Measurements from ENCODE around the gene PSPC1. TPM values are rescaled to one million over a fixed set of nuclear protein-coding genes. Genes with fewer than 3 reads are reported as not detected.

The PSPC1 gene
- total and polyA plus RNA-seq, 2 of the 13 experiments (the other 11 are each of a cell fraction or from before 2014, with no cell fraction given): 33.5 to 94.0 TPM

- TF ChIP-seq ZNF543 (CRISPR knock-in tag; IDR thresholded peaks at IDR 0.05) (0 out of 2 replicates have a peak, but pooled peaks have one; percentile 48), NFYB (CRISPR knock-in tag; IDR thresholded peaks at IDR 0.05) (no peak), KDM3A (CRISPR knock-in tag; IDR thresholded peaks at IDR 0.05; ENCODE audit: low read depth) (0 out of 2 replicates have a peak, but pooled peaks have one; percentile 16), ZNF331 (CRISPR knock-in tag; IDR thresholded peaks at IDR 0.05) (no peak), ZBTB37 (CRISPR knock-in tag; IDR thresholded peaks at IDR 0.05) (no peak), SRY (CRISPR knock-in tag; IDR thresholded peaks at IDR 0.05) (peak; percentile 71; the same call in 1 of the 2 replicates), SOX6 (IDR thresholded peaks at IDR 0.05) (no peak), SOX6 (CRISPR knock-in tag; IDR thresholded peaks at IDR 0.05) (0 out of 2 replicates have a peak, but pooled peaks have one; percentile 10), ELF1 (CRISPR knock-in tag; IDR thresholded peaks at IDR 0.05) (0 out of 2 replicates have a peak, but pooled peaks have one; percentile 13), TP53 (CRISPR knock-in tag; conservative IDR thresholded peaks at IDR 0.05) (no peak), ZNF790 (CRISPR knock-in tag; IDR thresholded peaks at IDR 0.05; ENCODE audit: borderline replicate concordance) (peak; percentile 20; the same call in 1 of the 2 replicates), RCOR2 (CRISPR knock-in tag; IDR thresholded peaks at IDR 0.05) (no peak)
- TF ChIP-seq, protein P1, sequence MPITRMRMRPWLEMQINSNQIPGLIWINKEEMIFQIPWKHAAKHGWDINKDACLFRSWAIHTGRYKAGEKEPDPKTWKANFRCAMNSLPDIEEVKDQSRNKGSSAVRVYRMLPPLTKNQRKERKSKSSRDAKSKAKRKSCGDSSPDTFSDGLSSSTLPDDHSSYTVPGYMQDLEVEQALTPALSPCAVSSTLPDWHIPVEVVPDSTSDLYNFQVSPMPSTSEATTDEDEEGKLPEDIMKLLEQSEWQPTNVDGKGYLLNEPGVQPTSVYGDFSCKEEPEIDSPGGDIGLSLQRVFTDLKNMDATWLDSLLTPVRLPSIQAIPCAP (CRISPR knock-in tag; IDR thresholded peaks at IDR 0.05; ENCODE audit: low read depth): no peak
- TF ChIP-seq, protein P2, sequence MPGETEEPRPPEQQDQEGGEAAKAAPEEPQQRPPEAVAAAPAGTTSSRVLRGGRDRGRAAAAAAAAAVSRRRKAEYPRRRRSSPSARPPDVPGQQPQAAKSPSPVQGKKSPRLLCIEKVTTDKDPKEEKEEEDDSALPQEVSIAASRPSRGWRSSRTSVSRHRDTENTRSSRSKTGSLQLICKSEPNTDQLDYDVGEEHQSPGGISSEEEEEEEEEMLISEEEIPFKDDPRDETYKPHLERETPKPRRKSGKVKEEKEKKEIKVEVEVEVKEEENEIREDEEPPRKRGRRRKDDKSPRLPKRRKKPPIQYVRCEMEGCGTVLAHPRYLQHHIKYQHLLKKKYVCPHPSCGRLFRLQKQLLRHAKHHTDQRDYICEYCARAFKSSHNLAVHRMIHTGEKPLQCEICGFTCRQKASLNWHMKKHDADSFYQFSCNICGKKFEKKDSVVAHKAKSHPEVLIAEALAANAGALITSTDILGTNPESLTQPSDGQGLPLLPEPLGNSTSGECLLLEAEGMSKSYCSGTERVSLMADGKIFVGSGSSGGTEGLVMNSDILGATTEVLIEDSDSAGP (CRISPR knock-in tag; IDR thresholded peaks at IDR 0.05; ENCODE audit: borderline replicate concordance): peak; percentile 41; the same call in 1 of the 2 replicates
- TF ChIP-seq, protein P3, sequence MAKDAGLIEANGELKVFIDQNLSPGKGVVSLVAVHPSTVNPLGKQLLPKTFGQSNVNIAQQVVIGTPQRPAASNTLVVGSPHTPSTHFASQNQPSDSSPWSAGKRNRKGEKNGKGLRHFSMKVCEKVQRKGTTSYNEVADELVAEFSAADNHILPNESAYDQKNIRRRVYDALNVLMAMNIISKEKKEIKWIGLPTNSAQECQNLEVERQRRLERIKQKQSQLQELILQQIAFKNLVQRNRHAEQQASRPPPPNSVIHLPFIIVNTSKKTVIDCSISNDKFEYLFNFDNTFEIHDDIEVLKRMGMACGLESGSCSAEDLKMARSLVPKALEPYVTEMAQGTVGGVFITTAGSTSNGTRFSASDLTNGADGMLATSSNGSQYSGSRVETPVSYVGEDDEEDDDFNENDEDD (CRISPR knock-in tag; IDR thresholded peaks at IDR 0.05; ENCODE audit: borderline replicate concordance): no peak
- TF ChIP-seq, protein P4, sequence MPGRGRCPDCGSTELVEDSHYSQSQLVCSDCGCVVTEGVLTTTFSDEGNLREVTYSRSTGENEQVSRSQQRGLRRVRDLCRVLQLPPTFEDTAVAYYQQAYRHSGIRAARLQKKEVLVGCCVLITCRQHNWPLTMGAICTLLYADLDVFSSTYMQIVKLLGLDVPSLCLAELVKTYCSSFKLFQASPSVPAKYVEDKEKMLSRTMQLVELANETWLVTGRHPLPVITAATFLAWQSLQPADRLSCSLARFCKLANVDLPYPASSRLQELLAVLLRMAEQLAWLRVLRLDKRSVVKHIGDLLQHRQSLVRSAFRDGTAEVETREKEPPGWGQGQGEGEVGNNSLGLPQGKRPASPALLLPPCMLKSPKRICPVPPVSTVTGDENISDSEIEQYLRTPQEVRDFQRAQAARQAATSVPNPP (CRISPR knock-in tag; IDR thresholded peaks at IDR 0.05): no peak
Measured at GRCh38 chr13:19782049-19782726, 557 bp downstream of the PSPC1 start (continued).
